Endodermal cell (in vitro differentiated cells): ENCODE measurements around the gene CAND1. TPM values are rescaled to one million over a fixed set of nuclear protein-coding genes. Genes with fewer than 3 reads are reported as not detected.

Source experiments
- DNase-seq: peaks from one replicate; pipeline ENCODE4 v3.0.0-alpha.2; 2017
- H3K27ac ChIP-seq: 2 replicates; pipeline ENCODE4 v1.5.1; 2013; ENCODE audit warnings: mild to moderate bottlenecking, low read depth, low read length, moderate library complexity
- H3K27me3 ChIP-seq: 2 replicates; pipeline ENCODE4 v1.6.1; 2013; ENCODE audit warnings: mild to moderate bottlenecking, low read length, moderate library complexity; ENCODE audit not compliant: insufficient read depth, control insufficient read depth, poor library complexity, severe bottlenecking
- H3K36me3 ChIP-seq: 2 replicates; pipeline ENCODE4 v1.7.0; 2013; ENCODE audit warnings: mild to moderate bottlenecking, low read length, moderate library complexity; ENCODE audit not compliant: control insufficient read depth, insufficient read depth
- H3K4me1 ChIP-seq: one replicate; pipeline ENCODE4 v1.7.0; 2013; ENCODE audit warnings: low read length; ENCODE audit not compliant: control insufficient read depth, insufficient read depth
- H3K4me3 ChIP-seq: 2 replicates; pipeline ENCODE4 v1.5.1; 2013; ENCODE audit warnings: mild to moderate bottlenecking, low read length, moderate library complexity
- H3K9ac ChIP-seq: 2 replicates; pipeline ENCODE4 v1.6.1; 2013; ENCODE audit warnings: mild to moderate bottlenecking, low read length, moderate library complexity; ENCODE audit not compliant: poor library complexity, severe bottlenecking; ENCODE audit errors: extremely low read depth
- H3K9me3 ChIP-seq: 2 replicates; pipeline ENCODE4 v1.6.1; 2013; ENCODE audit warnings: mild to moderate bottlenecking, low read length, moderate library complexity; ENCODE audit not compliant: control insufficient read depth
- H3K27ac Mint-ChIP-seq: 2 replicates; pipeline ENCODE4 v1.8.0; 2020; ENCODE audit warnings: mixed read lengths
- H3K27me3 Mint-ChIP-seq: 2 replicates; pipeline ENCODE4 v1.8.0; 2021; ENCODE audit warnings: mild to moderate bottlenecking, mixed read lengths; ENCODE audit not compliant: insufficient read depth
- H3K36me3 Mint-ChIP-seq: 2 replicates; pipeline ENCODE4 v1.8.0; 2020; ENCODE audit warnings: low read depth, mixed read lengths
- H3K4me1 Mint-ChIP-seq: 2 replicates; pipeline ENCODE4 v1.8.0; 2020; ENCODE audit warnings: mixed read lengths
- H3K4me3 Mint-ChIP-seq: 2 replicates; pipeline ENCODE4 v1.8.0; 2020; ENCODE audit warnings: mild to moderate bottlenecking, moderate library complexity, mixed read lengths
- H3K9me3 Mint-ChIP-seq: 2 replicates; pipeline ENCODE4 v1.8.0; 2020; ENCODE audit warnings: mild to moderate bottlenecking, mixed read lengths
- CTCF ChIP-seq: fragments of 200-600 bp; sonication (generic); conservative IDR thresholded peaks from 2 replicates; pipeline ENCODE4 v1.5.0; 2021; ENCODE audit warnings: antibody characterized with exemption, mild to moderate bottlenecking
- WGBS, 2 experiments: methylation state at CpG; one replicate each; pipeline versions ENCODE4 v1.1.5 to v1.1.7; 2013; ENCODE audit warnings: missing lambda C conversion rate in 2 of 2, mixed read lengths in 1 of 2; ENCODE audit not compliant: insufficient coverage in 1 of 2, insufficient read length in 1 of 2; 5-methylcytosine and 5-hydroxymethylcytosine counted together
- total RNA-seq, 2 donors: library from RNA; stranded (reverse); fragmentation: NEBNext Ultra II Directional in 1 of 2; extraction: Animal tissue kit (Norgen Biotek cat#: 25700) in 1 of 2; gene quantifications; 2 replicates in 1 of 2; 3 replicates in 1 of 2; pipeline ENCODE4 v1.2.1, GENCODE V29; 2021

The CAND1 gene
- total RNA-seq, 2 donors from 2014 or later, result 207 to 259 TPM

GRCh38 chr12:67331828-67332227 lies 62.7 kb downstream of the CAND1 start:
- Histone ChIP-seq H3K27me3 (no peaks in the 10 kb centered on the region), H3K27ac (no peak overlapping the region), H3K4me1 (no peaks in the 10 kb centered on the region), H3K36me3 (no peaks in the 10 kb centered on the region), H3K4me3 (no peak overlapping the region), H3K9me3 (no peaks in the 10 kb centered on the region), H3K9ac (no peak overlapping the region)
- no peak for TF ChIP-seq CTCF
- Mint-ChIP-seq H3K4me3 (no peak overlapping the region), H3K27me3 (no peaks in the 10 kb centered on the region), H3K36me3 (no peaks in the 10 kb centered on the region), H3K9me3 (peaks cover 3% of the 10 kb centered on the region), H3K4me1 (no peaks in the 10 kb centered on the region), H3K27ac (no peak overlapping the region)
- no peak for DNase-seq

GRCh38 chr12:67333649-67334048 lies 64.5 kb downstream of the CAND1 start:
- H3K27me3 Mint-ChIP-seq, result no peaks in the 10 kb centered on the region
- no peaks in the 10 kb centered on the region for H3K36me3 ChIP-seq
- no peak overlapping the region for H3K4me3 ChIP-seq
- peaks cover 10% of the 10 kb centered on the region for H3K36me3 Mint-ChIP-seq
- no peak overlapping the region for H3K4me3 Mint-ChIP-seq
- whole genome bisulfite sequencing, 2 experiments, result 78% methylated on average over 1 of the region's 1 CpG; no CpG with 5 or more reads in 1 of the 2 experiments
- peaks cover 12% of the 10 kb centered on the region for H3K9me3 Mint-ChIP-seq
- TF ChIP-seq CTCF, result no peak
- H3K27ac Mint-ChIP-seq, result no peak overlapping the region
- no peak for DNase-seq
- H3K27ac ChIP-seq, result no peak overlapping the region
- H3K4me1 ChIP-seq, result no peaks in the 10 kb centered on the region
- H3K9ac ChIP-seq, result no peak overlapping the region
- H3K27me3 ChIP-seq, result no peaks in the 10 kb centered on the region
- H3K9me3 ChIP-seq, result peaks cover 15% of the 10 kb centered on the region
- H3K4me1 Mint-ChIP-seq, result no peaks in the 10 kb centered on the region

- H3K4me1 Mint-ChIP-seq, result no peaks in the 10 kb centered on the region
- H3K36me3 Mint-ChIP-seq, result peaks cover 33% of the 10 kb centered on the region
- peaks cover 41% of the 10 kb centered on the region for H3K9me3 ChIP-seq
- H3K36me3 ChIP-seq, result no peaks in the 10 kb centered on the region
- peaks cover 38% of the 10 kb centered on the region for H3K9me3 Mint-ChIP-seq
- no peak overlapping the region for H3K27ac Mint-ChIP-seq
- no peak for DNase-seq
- no peaks in the 10 kb centered on the region for H3K27me3 Mint-ChIP-seq
- no peak for TF ChIP-seq CTCF
- no peak overlapping the region for H3K9ac ChIP-seq
- no peaks in the 10 kb centered on the region for H3K4me1 ChIP-seq
- no peak overlapping the region for H3K27ac ChIP-seq
- no peak overlapping the region for H3K4me3 Mint-ChIP-seq
- peak overlapping the region; percentile 2 for H3K4me3 ChIP-seq
- H3K27me3 ChIP-seq, result no peaks in the 10 kb centered on the region
Measured at GRCh38 chr12:67338426-67338825, 69.3 kb downstream of the CAND1 start.
